HCT116 (cell line): ENCODE data around the gene MYEOV. TPM values are rescaled to one million over a fixed set of nuclear protein-coding genes. Genes with fewer than 3 reads are reported as not detected.

Experiments used
- ATAC-seq: fragments of 200-7000 bp; cut with Tn5 transposase; 2 replicates; pipeline ENCODE4 v1.9.1; 2020; ENCODE audit warnings: mild to moderate bottlenecking, moderate library complexity
- BruUV-seq: library from RNA; stranded (reverse); fragments of 400-500 nt; replicated peaks from 2 replicates; lab custom pipeline; 2021; lab: Mats Ljungman, UMichigan
- CTCF ChIA-PET: fragments of 300-600 bp; sonication (Branson Sonifier 250); formaldehyde crosslinking; loops from one replicate; lab custom pipeline; 2021; ENCODE audit warnings: antibody characterized with exemption; lab: Charles Lee
- POLR2A ChIA-PET: fragments of 300-600, 350-600 bp; sonication (Branson Sonifier 250); formaldehyde crosslinking; loops from one replicate; lab custom pipeline; 2021; ENCODE audit warnings: antibody characterized with exemption; lab: Charles Lee
- RAD21 ChIA-PET, 2 experiments: fragments of 300-600 bp; sonication (Branson Sonifier 250); formaldehyde crosslinking; loops; one replicate each; lab custom pipeline; 2023; ENCODE audit warnings: low total read pairs in 2 of 2; ENCODE audit not compliant: uncharacterized antibody in 2 of 2, unreplicated experiment in 2 of 2, low non-redundant PET in 1 of 2; lab: Charles Lee
- DNase-seq: peaks from one replicate; pipeline ENCODE4 v3.0.0-alpha.2; 2010; ENCODE audit warnings: low read depth, low spot score
- H2AFZ ChIP-seq: fragments of 200-600 bp; shearing (Covaris generic), sonication (generic); 2 replicates; pipeline ENCODE4 v1.6.1; 2017; ENCODE audit warnings: low read depth, mixed run types, mixed read lengths, antibody characterized with exemption, low read length; ENCODE audit not compliant: poor library complexity, severe bottlenecking
- H3K27ac ChIP-seq: 2 replicates; pipeline ENCODE4 v1.5.1; 2012; ENCODE audit warnings: low read depth, low read length
- H3K27me3 ChIP-seq: fragments of 200-600 bp; sonication (generic); 2 replicates; pipeline ENCODE4 v1.6.1; 2016; ENCODE audit warnings: mixed run types, low read length, mixed read lengths; ENCODE audit not compliant: insufficient read depth
- H3K36me3 ChIP-seq, 2 experiments: fragments of 200-500 bp in 1 of 2; fragments of 200-600 bp in 1 of 2; sonication (Bioruptor generic) in 1 of 2; sonication (generic) in 1 of 2; 2 replicates each; pipeline versions ENCODE4 v1.5.1 to v1.6.1; 2014 to 2016; ENCODE audit warnings: low read length in 2 of 2, inconsistent platforms in 1 of 2, mixed read lengths in 1 of 2, mixed run types in 1 of 2; ENCODE audit not compliant: insufficient read depth in 2 of 2, control insufficient read depth in 1 of 2
- H3K4me1 ChIP-seq, 2 experiments: fragments of 200-600 bp in 1 of 2; sonication (generic) in 1 of 2; 2 replicates each; pipeline versions ENCODE4 v1.5.1 to v1.6.1; 2012 to 2017; ENCODE audit warnings: low read length in 2 of 2, inconsistent platforms in 1 of 2, mild to moderate bottlenecking in 1 of 2, mixed read lengths in 1 of 2, mixed run types in 1 of 2, moderate library complexity in 1 of 2; ENCODE audit not compliant: insufficient read depth in 2 of 2, control insufficient read depth in 1 of 2
- H3K4me2 ChIP-seq: fragments of 200-600 bp; sonication (generic); 2 replicates; pipeline ENCODE4 v1.6.1; 2017; ENCODE audit warnings: mixed run types, low read length, mixed read lengths
- H3K4me3 ChIP-seq, 2 experiments: fragments of 200-600 bp in 1 of 2; sonication (generic) in 1 of 2; replicated peaks in 1 of 2; 2 replicates each; pipeline ENCODE4 v1.5.1; 2011 to 2016; ENCODE audit warnings: low read length in 2 of 2, control low read depth in 1 of 2, low read depth in 1 of 2, mild to moderate bottlenecking in 1 of 2, mixed read lengths in 1 of 2, mixed run types in 1 of 2
- H3K79me2 ChIP-seq: fragments of 200-600 bp; sonication (generic); 2 replicates; pipeline ENCODE4 v1.6.1; 2017; ENCODE audit warnings: mild to moderate bottlenecking, mixed run types, low read length, moderate library complexity, mixed read lengths; ENCODE audit not compliant: insufficient read depth
- H3K9ac ChIP-seq: fragments of 200-600 bp; sonication (generic); 2 replicates; pipeline ENCODE4 v1.6.1; 2016; ENCODE audit warnings: low read length, mixed read lengths
- H3K9me2 ChIP-seq: fragments of 200-600 bp; sonication (generic), shearing (Covaris generic); 2 replicates; pipeline ENCODE4 v1.6.1; 2017; ENCODE audit warnings: mixed run types, mild to moderate bottlenecking, moderate library complexity; ENCODE audit not compliant: insufficient read depth
- H3K9me3 ChIP-seq, 2 experiments: fragments of 200-500 bp in 1 of 2; fragments of 200-600 bp in 1 of 2; sonication (Bioruptor generic) in 1 of 2; sonication (generic) in 1 of 2; 2 replicates each; pipeline ENCODE4 v1.6.1; 2014 to 2017; ENCODE audit warnings: low read length in 2 of 2, mixed read lengths in 2 of 2, inconsistent platforms in 1 of 2, low read depth in 1 of 2, mild to moderate bottlenecking in 1 of 2, mixed run types in 1 of 2, moderate library complexity in 1 of 2; ENCODE audit not compliant: control insufficient read depth in 1 of 2, insufficient read depth in 1 of 2
- H4K20me1 ChIP-seq: fragments of 200-600 bp; sonication (generic), shearing (Covaris generic); 2 replicates; pipeline ENCODE4 v1.6.1; 2017; ENCODE audit warnings: mixed run types, mild to moderate bottlenecking, moderate library complexity; ENCODE audit not compliant: insufficient read depth
- CTCF ChIP-seq, 3 experiments: fragments of 200-600 bp in 1 of 3; sonication (generic) in 1 of 3; IDR thresholded peaks in 2 of 3; conservative IDR thresholded peaks in 1 of 3; 2 replicates each; pipeline ENCODE4 v1.5.1; 2012 to 2017; ENCODE audit warnings: low read depth in 2 of 3, low read length in 2 of 3, antibody characterized with exemption in 1 of 3, borderline replicate concordance in 1 of 3, control low read depth in 1 of 3, mild to moderate bottlenecking in 1 of 3, mixed read lengths in 1 of 3, mixed run types in 1 of 3, moderate library complexity in 1 of 3; ENCODE audit not compliant: insufficient read depth in 1 of 3
- ELF1 ChIP-seq: IDR thresholded peaks from 2 replicates; pipeline ENCODE4 v1.6.1; 2012; ENCODE audit warnings: low read depth, borderline replicate concordance
- EZH2 ChIP-seq: fragments of 200-600 bp; sonication (generic); IDR thresholded peaks from 2 replicates; pipeline ENCODE4 v1.6.1; 2017; ENCODE audit warnings: antibody characterized with exemption, mixed run types
- JUND ChIP-seq: IDR thresholded peaks from 2 replicates; pipeline ENCODE4 v1.6.1; 2012
- MAX ChIP-seq: IDR thresholded peaks from 2 replicates; pipeline ENCODE4 v1.6.1; 2012
- POLR2AphosphoS5 ChIP-seq: IDR thresholded peaks from 2 replicates; pipeline ENCODE4 v1.6.1; 2011; ENCODE audit warnings: mild to moderate bottlenecking, low read depth, low read length, moderate library complexity
- RAD21 ChIP-seq: IDR thresholded peaks from 2 replicates; pipeline ENCODE4 v1.6.1; 2012; ENCODE audit warnings: low read depth, mild to moderate bottlenecking
- SIN3A ChIP-seq: IDR thresholded peaks from 2 replicates; pipeline ENCODE4 v1.6.1; 2012; ENCODE audit warnings: low read depth
- SP1 ChIP-seq: IDR thresholded peaks from 2 replicates; pipeline ENCODE4 v1.6.1; 2012; ENCODE audit warnings: low read depth
- SRF ChIP-seq: IDR thresholded peaks from 2 replicates; pipeline ENCODE4 v1.6.1; 2012; ENCODE audit warnings: low read depth
- TCF7L2 ChIP-seq: IDR thresholded peaks from 2 replicates; pipeline ENCODE4 v1.7.0; 2011; ENCODE audit warnings: borderline replicate concordance, inconsistent platforms; ENCODE audit not compliant: insufficient read depth, insufficient read length; ENCODE audit errors: extremely low read depth
- ZNF274 ChIP-seq: fragments of 200-500 bp; sonication (Bioruptor generic); IDR thresholded peaks from 2 replicates; pipeline ENCODE4 v1.6.1; 2014; ENCODE audit warnings: mild to moderate bottlenecking, low read depth, low read length, inconsistent platforms
- intact Hi-C: fragments of 100-400 bp; cut with micrococcal nuclease; formaldehyde crosslinking; loops from 2 replicates; pipeline ENCODE4 v1.10.0; 2022
- total RNA-seq: library from RNA; stranded (reverse); gene quantifications from one replicate; pipeline ENCODE4 v1.2.1, GENCODE V29; 2021; ENCODE audit not compliant: unreplicated experiment

MYEOV gene
- total RNA-seq, 1 experiment from 2014 or later: 135 TPM

- Histone ChIP-seq H4K20me1 (no peaks in the 10 kb centered on the region), H3K4me3 (no peak overlapping the region), H3K9me2 (no peaks in the 10 kb centered on the region), H3K4me2 (no peak overlapping the region), H3K27me3 (no peaks in the 10 kb centered on the region), H3K9ac (no peak overlapping the region), H3K27ac (no peak overlapping the region), H3K4me1 (no peaks in the 10 kb centered on the region), H3K9me3 (no peaks in the 10 kb centered on the region), H3K36me3 (no peaks in the 10 kb centered on the region), H2AFZ (no peak overlapping the region), H3K79me2 (no peaks in the 10 kb centered on the region)
- POLR2A ChIA-PET: no interaction called here
- no peak for DNase-seq
- TF ChIP-seq TCF7L2 (no peak), CTCF (IDR thresholded peaks at IDR 0.05 in 2 of 3, conservative IDR thresholded peaks at IDR 0.05 in 1 of 3; ENCODE audit: borderline replicate concordance in 1 of 3, insufficient read depth in 1 of 3, low read depth in 2 of 3, low read length in 2 of 3) (no peak), SIN3A (no peak), JUND (no peak), ZNF274 (no peak), SP1 (no peak), EZH2 (no peak), MAX (no peak), POLR2AphosphoS5 (no peak), SRF (no peak), ELF1 (no peak), RAD21 (no peak)
- no TSS peak for BruUV-seq
- no peak for ATAC-seq
- CTCF ChIA-PET: no interaction called here
- RAD21 ChIA-PET: no interaction called here
- intact Hi-C loops: no loop called here
Observed at GRCh38 chr11:69272055-69272454, 21.9 kb upstream of the MYEOV start.
